HL-60 (cell line): ENCODE results near the gene TMEM163.

Experiments used
- DNase-seq, 2 experiments: peaks; one replicate each; pipeline ENCODE4 v3.0.0-alpha.2; 2010 to 2020; ENCODE audit warnings: low read depth in 1 of 2, low spot score in 1 of 2
- H3K27ac ChIP-seq: fragments of 250-450 bp; sonication (Bioruptor Pico); replicated peaks from 2 replicates; pipeline ENCODE4 v1.5.1; 2020; ENCODE audit warnings: mild to moderate bottlenecking, moderate library complexity
- H3K27me3 ChIP-seq: fragments of 250-450 bp; sonication (Bioruptor Pico); 2 replicates; pipeline ENCODE4 v1.5.1; 2021; ENCODE audit warnings: mild to moderate bottlenecking, moderate library complexity; ENCODE audit not compliant: insufficient read depth, poor library complexity, severe bottlenecking
- H3K4me3 ChIP-seq: replicated peaks from 2 replicates; pipeline ENCODE4 v1.5.1; 2011; ENCODE audit warnings: mild to moderate bottlenecking, control low read depth, low read length; ENCODE audit not compliant: insufficient read depth
- GABPA ChIP-seq: IDR thresholded peaks from 2 replicates; pipeline ENCODE4 v1.6.1; 2012; ENCODE audit warnings: low read depth
- POLR2AphosphoS5 ChIP-seq: IDR thresholded peaks from 2 replicates; pipeline ENCODE4 v1.6.1; 2012; ENCODE audit warnings: low read depth
- SPI1 ChIP-seq: IDR thresholded peaks from 2 replicates; pipeline ENCODE4 v1.6.1; 2012; ENCODE audit warnings: low read depth, mild to moderate bottlenecking, borderline replicate concordance
- TF ChIP-seq, protein P1 (sequence below): IDR thresholded peaks from one replicate; pipeline ENCODE4 v1.5.1; 2011; ENCODE audit warnings: low read length, control low read depth, inconsistent platforms; ENCODE audit not compliant: insufficient read depth
- TF ChIP-seq, protein P2 (sequence below): IDR thresholded peaks from 2 replicates; pipeline ENCODE4 v1.6.1; 2012; ENCODE audit warnings: low read depth; ENCODE audit not compliant: insufficient replicate concordance

Gene TMEM163

DNA sequence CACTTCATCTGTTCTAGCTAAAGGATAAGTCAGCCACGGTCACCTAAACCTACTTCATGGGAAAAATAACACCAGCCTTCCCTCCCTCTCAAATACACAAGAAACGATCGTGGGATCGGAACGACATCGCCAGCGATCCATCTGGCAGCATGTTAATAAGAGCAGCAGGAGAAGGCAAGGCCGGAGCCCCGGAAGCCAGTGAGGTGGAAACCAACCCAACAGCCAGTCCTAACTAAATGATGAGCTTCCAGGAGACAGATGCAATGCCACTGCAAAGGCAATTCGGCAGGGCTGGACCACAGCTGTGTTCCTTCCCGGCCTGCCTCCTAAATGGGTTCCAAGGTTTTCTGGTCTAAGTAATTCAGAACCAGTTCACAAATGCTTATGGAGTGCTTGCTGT, 117.5 kb downstream of the TMEM163 start:
- H3K27me3 ChIP-seq: no peaks in the 10 kb centered on the region
- DNase-seq: no peak
- no peak overlapping the region for H3K4me3 ChIP-seq
- TF ChIP-seq GABPA (no peak), POLR2AphosphoS5 (no peak), SPI1 (no peak)
- TF ChIP-seq, protein P1, sequence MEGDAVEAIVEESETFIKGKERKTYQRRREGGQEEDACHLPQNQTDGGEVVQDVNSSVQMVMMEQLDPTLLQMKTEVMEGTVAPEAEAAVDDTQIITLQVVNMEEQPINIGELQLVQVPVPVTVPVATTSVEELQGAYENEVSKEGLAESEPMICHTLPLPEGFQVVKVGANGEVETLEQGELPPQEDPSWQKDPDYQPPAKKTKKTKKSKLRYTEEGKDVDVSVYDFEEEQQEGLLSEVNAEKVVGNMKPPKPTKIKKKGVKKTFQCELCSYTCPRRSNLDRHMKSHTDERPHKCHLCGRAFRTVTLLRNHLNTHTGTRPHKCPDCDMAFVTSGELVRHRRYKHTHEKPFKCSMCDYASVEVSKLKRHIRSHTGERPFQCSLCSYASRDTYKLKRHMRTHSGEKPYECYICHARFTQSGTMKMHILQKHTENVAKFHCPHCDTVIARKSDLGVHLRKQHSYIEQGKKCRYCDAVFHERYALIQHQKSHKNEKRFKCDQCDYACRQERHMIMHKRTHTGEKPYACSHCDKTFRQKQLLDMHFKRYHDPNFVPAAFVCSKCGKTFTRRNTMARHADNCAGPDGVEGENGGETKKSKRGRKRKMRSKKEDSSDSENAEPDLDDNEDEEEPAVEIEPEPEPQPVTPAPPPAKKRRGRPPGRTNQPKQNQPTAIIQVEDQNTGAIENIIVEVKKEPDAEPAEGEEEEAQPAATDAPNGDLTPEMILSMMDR: no peak
- TF ChIP-seq, protein P2, sequence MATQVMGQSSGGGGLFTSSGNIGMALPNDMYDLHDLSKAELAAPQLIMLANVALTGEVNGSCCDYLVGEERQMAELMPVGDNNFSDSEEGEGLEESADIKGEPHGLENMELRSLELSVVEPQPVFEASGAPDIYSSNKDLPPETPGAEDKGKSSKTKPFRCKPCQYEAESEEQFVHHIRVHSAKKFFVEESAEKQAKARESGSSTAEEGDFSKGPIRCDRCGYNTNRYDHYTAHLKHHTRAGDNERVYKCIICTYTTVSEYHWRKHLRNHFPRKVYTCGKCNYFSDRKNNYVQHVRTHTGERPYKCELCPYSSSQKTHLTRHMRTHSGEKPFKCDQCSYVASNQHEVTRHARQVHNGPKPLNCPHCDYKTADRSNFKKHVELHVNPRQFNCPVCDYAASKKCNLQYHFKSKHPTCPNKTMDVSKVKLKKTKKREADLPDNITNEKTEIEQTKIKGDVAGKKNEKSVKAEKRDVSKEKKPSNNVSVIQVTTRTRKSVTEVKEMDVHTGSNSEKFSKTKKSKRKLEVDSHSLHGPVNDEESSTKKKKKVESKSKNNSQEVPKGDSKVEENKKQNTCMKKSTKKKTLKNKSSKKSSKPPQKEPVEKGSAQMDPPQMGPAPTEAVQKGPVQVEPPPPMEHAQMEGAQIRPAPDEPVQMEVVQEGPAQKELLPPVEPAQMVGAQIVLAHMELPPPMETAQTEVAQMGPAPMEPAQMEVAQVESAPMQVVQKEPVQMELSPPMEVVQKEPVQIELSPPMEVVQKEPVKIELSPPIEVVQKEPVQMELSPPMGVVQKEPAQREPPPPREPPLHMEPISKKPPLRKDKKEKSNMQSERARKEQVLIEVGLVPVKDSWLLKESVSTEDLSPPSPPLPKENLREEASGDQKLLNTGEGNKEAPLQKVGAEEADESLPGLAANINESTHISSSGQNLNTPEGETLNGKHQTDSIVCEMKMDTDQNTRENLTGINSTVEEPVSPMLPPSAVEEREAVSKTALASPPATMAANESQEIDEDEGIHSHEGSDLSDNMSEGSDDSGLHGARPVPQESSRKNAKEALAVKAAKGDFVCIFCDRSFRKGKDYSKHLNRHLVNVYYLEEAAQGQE: no peak
- no peak overlapping the region for H3K27ac ChIP-seq

DNA sequence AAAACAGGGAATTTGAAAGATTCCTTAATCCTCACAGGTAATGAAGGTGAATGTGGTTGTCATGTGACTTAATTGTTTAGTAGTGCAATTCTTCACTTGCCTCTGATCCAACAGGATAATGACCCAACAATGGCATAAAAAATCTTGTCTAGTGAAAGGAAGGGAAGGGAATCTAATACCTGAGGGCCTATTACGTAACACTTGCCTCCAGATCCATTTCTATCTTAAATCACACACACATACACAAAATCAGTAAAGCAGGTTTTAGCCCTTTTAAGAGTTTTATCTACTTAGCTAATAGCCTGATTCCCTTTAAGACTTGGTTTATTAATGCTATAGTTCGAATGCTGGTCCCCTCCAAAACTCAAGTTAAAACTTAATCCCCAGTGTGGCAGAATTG, 118.6 kb downstream of the TMEM163 start:
- no peak for DNase-seq
- TF ChIP-seq, protein P2: no peak
- TF ChIP-seq SPI1 (no peak), POLR2AphosphoS5 (no peak), GABPA (no peak)
- TF ChIP-seq, protein P1: no peak
- Histone ChIP-seq H3K4me3 (no peak overlapping the region), H3K27ac (no peak overlapping the region), H3K27me3 (no peaks in the 10 kb centered on the region)

DNA sequence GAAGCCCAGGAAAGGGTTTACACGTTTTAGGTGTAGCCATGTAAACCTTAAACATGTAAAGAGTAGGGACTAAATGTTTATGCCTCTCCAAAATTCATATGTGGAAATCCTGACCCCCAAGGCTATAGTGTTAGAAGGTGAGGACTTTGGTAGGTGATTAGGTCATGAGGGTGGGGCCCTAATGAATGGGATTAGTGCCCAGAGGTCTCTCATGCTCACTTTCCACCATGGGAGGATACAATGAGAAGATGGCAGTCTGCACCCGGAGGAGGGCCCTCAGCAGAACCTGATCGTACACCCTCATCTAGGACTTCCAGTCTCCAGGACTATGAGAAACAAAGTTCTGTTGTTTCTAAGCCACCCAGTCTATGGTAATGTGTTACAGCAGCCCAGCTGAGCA, 119.6 kb downstream of the TMEM163 start:
- Histone ChIP-seq H3K27me3 (no peaks in the 10 kb centered on the region), H3K4me3 (no peak overlapping the region), H3K27ac (no peak overlapping the region)
- DNase-seq: no peak
- TF ChIP-seq, protein P2: no peak
- no peak for TF ChIP-seq POLR2AphosphoS5
- TF ChIP-seq, protein P1: no peak
- TF ChIP-seq SPI1: no peak
- no peak for TF ChIP-seq GABPA
